UCSD-AML1 (cell line): ENCODE data around the gene WASHC3.

Experiments
- DNase-seq: peaks from one replicate; lab custom pipeline; 2025; ENCODE audit not compliant: unreplicated experiment; lab: John Stamatoyannopoulos, UW

WASHC3 gene

DNA sequence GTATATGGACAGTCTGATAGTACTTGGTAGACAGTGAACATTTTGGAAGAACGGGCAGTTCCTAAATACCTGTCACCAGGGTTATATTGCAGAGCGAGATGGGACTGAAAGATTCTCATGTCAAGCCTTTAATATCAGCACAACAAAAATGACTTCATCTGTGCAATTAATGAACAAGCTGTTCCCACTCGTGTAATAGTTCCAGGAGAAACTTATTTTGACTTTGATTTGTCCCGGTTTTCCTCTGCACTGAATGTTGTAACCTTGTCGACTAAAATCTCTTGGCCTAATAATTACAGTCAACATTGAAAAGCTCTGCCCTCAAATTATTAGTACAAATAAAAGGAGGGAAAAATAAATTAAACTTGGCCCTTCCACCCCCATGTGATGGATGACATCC, 79.5 kb downstream of the WASHC3 start:
- DNase-seq: no peak

DNA sequence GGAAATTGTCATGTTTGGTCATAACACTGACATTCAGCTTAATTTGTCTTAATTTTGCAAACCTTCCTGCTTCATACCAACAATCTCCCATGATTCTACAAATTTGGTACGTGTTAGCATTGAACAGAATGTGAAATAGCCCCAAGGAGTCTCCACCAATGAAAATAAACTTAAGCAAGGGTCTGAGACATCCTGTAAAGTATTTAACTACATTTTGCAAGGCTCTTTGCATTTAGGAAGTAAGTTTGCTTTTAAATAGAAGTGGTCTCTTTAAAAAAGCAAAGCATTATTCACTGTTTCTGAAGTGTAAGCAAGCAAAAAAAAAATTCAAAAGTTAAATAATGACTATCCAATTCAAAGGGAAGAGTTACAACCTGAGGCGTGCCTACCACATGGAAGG, 79.9 kb downstream of the WASHC3 start:
- DNase-seq: no peak

GRCh38 chr12:101968770-101969169, 93.0 kb downstream of the WASHC3 start:
- DNase-seq: no peak

DNA sequence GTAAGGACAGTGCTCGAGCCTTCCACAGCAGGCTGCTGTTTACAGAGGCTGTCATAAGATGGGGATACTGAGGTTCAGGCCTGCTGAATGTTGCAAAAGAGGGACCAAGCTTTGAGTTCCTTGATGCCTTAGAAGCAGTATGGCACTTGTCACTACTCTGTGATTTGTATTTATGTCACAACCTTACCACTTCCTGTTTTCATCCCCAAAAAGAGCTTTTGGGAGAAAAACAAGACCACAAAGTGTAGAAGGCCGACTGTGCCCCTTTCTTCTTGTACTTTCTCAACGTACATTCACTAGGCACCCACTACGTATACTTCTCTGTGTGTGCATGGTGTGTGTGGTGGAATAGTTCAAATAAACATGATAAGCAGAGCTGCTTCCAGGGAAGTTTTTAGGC, 94.3 kb downstream of the WASHC3 start:
- DNase-seq: no peak

DNA sequence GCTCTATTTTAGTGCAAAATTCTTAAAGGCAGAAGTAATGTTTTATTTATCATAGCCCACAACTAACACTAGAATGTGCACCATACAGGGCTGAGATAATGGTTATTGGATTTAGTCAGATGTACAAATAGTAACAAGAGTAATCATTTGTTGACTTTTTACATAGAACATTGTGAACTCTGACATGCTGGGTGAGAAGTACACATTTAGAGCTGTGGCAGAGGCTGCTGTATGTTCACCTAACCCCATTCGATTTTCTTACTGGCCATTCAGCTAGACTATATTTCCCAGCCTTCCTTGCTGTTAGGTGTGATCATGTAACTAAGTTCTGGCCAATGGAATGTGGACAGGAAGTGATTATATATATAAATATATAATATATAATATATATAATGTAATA, 95.3 kb downstream of the WASHC3 start:
- DNase-seq: no peak

- DNase-seq: no peak
These were observed 98.1 kb downstream of the WASHC3 start for GRCh38 chr12:101963697-101964096.
